Measurements from ENCODE around the gene RFXANK. TPM values are rescaled to one million over a fixed set of nuclear protein-coding genes. Genes with fewer than 3 reads are reported as not detected.

The RFXANK gene
- total RNA-seq, 1 donor from 2014 or later: 91.1 TPM

DNA sequence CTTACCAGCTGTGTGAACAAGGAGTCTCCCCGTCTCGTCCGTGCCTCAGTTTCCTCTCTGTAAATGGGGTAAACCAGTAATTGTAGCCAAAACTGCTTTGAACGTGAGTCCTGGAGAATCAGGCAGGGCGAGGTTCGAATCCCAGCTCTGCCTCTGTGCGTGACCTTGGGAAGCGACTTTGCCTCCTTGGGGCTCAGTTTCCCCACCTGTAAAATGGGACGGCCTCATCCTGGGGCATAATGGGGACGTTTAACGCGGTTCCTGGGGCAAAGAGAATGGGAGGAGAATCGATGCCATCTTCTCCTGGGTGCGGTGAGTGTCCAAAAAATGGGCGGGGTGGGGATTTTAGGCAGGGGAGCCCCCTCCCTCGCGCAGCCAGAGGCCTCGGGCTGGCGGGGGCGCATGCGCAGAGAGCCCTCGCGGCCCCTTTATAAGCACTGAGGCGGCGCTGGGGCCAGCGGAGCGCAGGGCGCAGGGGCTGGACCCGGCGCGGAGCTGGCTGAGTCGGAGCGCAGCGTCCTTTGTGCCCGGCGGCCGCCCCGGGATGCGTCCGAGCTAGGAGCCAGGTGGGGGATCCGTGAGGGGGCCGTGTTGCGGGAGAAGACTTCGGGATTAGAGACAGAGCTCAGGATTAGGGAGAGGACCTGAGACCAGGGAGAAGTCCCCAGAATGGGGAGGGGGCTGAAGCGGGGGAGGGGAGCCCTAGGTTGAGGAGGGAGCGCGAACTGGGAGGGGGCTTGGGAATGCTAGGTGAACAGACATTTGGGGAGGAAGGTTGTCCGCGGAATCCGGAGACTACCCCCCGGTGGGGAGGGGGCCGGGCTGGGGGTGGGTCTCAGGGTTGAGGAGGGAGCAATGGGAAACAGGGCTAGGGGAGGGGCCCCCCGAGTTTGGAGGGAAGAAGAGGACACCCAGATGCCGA lies 19.7 kb downstream of the RFXANK start, which contains the start of gene NCAN:
TSS of gene NCAN (plus strand) at position 460 of the 922 bp plus-strand sequence. CDS start 4,996 bp downstream, outside the sequence.
- Histone ChIP-seq H3K4me3 (ENCODE audit: insufficient read depth, low read depth, low read length) (no peak within 1 kb of the TSS), H3K9me3 (ENCODE audit: insufficient read depth, low read depth, low read length) (no peaks in the 10 kb centered on the region), H3K4me2 (ENCODE audit: low read length) (no peak within 1 kb of the TSS), H2AFZ (ENCODE audit: low read depth, low read length) (no peak within 1 kb of the TSS), H3K9ac (ENCODE audit: low read length) (no peak within 1 kb of the TSS), H3K36me3 (ENCODE audit: insufficient read depth, low read length) (no peaks in the 10 kb centered on the region), H3K4me1 (ENCODE audit: insufficient read depth, low read length) (no peaks in the 10 kb centered on the region), H3K27ac (ENCODE audit: low read depth, low read length) (no peak within 1 kb of the TSS), H4K20me1 (ENCODE audit: insufficient read depth, low read length) (no peaks in the 10 kb centered on the region), H3K27me3 (ENCODE audit: insufficient read depth, low read length) (peaks cover 27% of the 10 kb centered on the region), H3K79me2 (ENCODE audit: insufficient read depth, low read length) (no peaks in the 10 kb centered on the region)
- H3K36me3 Mint-ChIP-seq (ENCODE audit: low read depth, unreplicated experiment): peaks cover 3% of the 10 kb centered on the region
- no peaks in the 10 kb centered on the region for H3K4me1 Mint-ChIP-seq (ENCODE audit: low read depth, unreplicated experiment)
- peaks cover 6% of the 10 kb centered on the region for H3K9me3 Mint-ChIP-seq (ENCODE audit: unreplicated experiment)
- TF ChIP-seq, protein P1, sequence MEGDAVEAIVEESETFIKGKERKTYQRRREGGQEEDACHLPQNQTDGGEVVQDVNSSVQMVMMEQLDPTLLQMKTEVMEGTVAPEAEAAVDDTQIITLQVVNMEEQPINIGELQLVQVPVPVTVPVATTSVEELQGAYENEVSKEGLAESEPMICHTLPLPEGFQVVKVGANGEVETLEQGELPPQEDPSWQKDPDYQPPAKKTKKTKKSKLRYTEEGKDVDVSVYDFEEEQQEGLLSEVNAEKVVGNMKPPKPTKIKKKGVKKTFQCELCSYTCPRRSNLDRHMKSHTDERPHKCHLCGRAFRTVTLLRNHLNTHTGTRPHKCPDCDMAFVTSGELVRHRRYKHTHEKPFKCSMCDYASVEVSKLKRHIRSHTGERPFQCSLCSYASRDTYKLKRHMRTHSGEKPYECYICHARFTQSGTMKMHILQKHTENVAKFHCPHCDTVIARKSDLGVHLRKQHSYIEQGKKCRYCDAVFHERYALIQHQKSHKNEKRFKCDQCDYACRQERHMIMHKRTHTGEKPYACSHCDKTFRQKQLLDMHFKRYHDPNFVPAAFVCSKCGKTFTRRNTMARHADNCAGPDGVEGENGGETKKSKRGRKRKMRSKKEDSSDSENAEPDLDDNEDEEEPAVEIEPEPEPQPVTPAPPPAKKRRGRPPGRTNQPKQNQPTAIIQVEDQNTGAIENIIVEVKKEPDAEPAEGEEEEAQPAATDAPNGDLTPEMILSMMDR (IDR thresholded peaks at IDR 0.05; ENCODE audit: insufficient read depth, low read depth, low read length): no peak
- TF ChIP-seq EZH2 (IDR thresholded peaks at IDR 0.05; ENCODE audit: insufficient read depth, low read length): no peak
- no peak within 1 kb of the TSS for H3K27ac Mint-ChIP-seq (ENCODE audit: unreplicated experiment)
- H3K27me3 Mint-ChIP-seq (ENCODE audit: low read depth, unreplicated experiment): peaks cover 65% of the 10 kb centered on the region
- H3K4me3 Mint-ChIP-seq (ENCODE audit: unreplicated experiment): no peak within 1 kb of the TSS
- FAIRE-seq (no peak), DNase-seq (ENCODE audit: low read depth) (no peak)

DNA sequence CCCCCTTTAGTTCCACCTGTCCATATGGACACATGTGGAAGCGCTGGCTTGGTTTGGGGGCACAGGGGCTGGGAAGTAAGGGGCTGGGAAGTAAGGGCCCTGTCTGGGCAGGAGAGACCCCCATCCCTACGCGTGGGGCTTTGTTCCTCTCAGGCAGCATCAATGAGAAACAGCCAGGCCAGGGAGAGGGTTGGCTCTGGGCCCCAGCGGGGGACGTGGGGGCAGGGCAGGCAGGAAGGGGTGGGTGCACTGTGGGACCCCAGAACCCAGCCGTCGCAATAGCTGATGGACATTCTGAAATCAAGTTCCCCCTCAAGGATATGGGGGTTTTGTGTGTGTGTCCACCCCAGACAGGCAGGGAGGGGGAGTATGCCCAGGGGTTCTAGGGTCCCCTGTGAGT lies 20.9 kb downstream of the RFXANK start:
- H3K9me3 Mint-ChIP-seq (ENCODE audit: unreplicated experiment): peaks cover 5% of the 10 kb centered on the region
- Histone ChIP-seq H3K79me2 (ENCODE audit: insufficient read depth, low read length) (no peaks in the 10 kb centered on the region), H3K27me3 (ENCODE audit: insufficient read depth, low read length) (peaks cover 23% of the 10 kb centered on the region), H3K27ac (ENCODE audit: low read depth, low read length) (no peak overlapping the region), H3K9me3 (ENCODE audit: insufficient read depth, low read depth, low read length) (no peaks in the 10 kb centered on the region), H4K20me1 (ENCODE audit: insufficient read depth, low read length) (no peaks in the 10 kb centered on the region), H3K4me1 (ENCODE audit: insufficient read depth, low read length) (no peaks in the 10 kb centered on the region), H3K4me3 (ENCODE audit: insufficient read depth, low read depth, low read length) (no peak overlapping the region), H3K9ac (ENCODE audit: low read length) (no peak overlapping the region), H2AFZ (ENCODE audit: low read depth, low read length) (no peak overlapping the region), H3K36me3 (ENCODE audit: insufficient read depth, low read length) (no peaks in the 10 kb centered on the region), H3K4me2 (ENCODE audit: low read length) (no peak overlapping the region)
- FAIRE-seq: no peak
- no peak for TF ChIP-seq EZH2 (IDR thresholded peaks at IDR 0.05; ENCODE audit: insufficient read depth, low read length)
- TF ChIP-seq, protein P1 (IDR thresholded peaks at IDR 0.05; ENCODE audit: insufficient read depth, low read depth, low read length): no peak
- no peak overlapping the region for H3K27ac Mint-ChIP-seq (ENCODE audit: unreplicated experiment)
- H3K4me3 Mint-ChIP-seq (ENCODE audit: unreplicated experiment): no peak overlapping the region
- peaks cover 63% of the 10 kb centered on the region for H3K27me3 Mint-ChIP-seq (ENCODE audit: low read depth, unreplicated experiment)
- DNase-seq (ENCODE audit: low read depth): no peak
- H3K36me3 Mint-ChIP-seq (ENCODE audit: low read depth, unreplicated experiment): no peaks in the 10 kb centered on the region
- H3K4me1 Mint-ChIP-seq (ENCODE audit: low read depth, unreplicated experiment): no peaks in the 10 kb centered on the region

All from astrocyte (in vitro differentiated cells and primary cell).